ENCODE data around the gene TNNI2. TPM values are rescaled to one million over a fixed set of nuclear protein-coding genes. Genes with fewer than 3 reads are reported as not detected.

Gene TNNI2
- total and polyA plus RNA-seq, 10 of the 15 experiments (the other 5 are each of a cell fraction or from before 2014, with no cell fraction given), result 0.14 to 0.79 (median 0.37) TPM; not detected in 4

- TF ChIP-seq CUX1 (IDR thresholded peaks at IDR 0.05; ENCODE audit: insufficient replicate concordance, low read depth, low read length) (no peak), EED (IDR thresholded peaks at IDR 0.05; ENCODE audit: low read depth) (no peak)
Measured at GRCh38 chr11:1797391-1798125, 41.2 kb upstream of the TNNI2 start (continued).

- no TSS peak for BruUV-seq (replicated peaks)
- CTCF ChIA-PET, result no interaction called here
Measured at GRCh38 chr11:1803246-1803645, 35.5 kb upstream of the TNNI2 start.

More at GRCh38 chr11:1803246-1803645, 35.5 kb upstream of the TNNI2 start:
- ChIA-PET POLR2A (no interaction called here), RAD21 (ENCODE audit: unreplicated experiment) (no interaction called here), SMC1A (ENCODE audit: uncharacterized antibody, unreplicated experiment) (no interaction called here)
- DNase-seq (ENCODE audit: low read depth, low spot score), result no peak
- ATAC-seq, result no peak
- Histone ChIP-seq H3K4me2 (ENCODE audit: control insufficient read depth, insufficient read depth) (no peak overlapping the region), H4K20me1 (ENCODE audit: control insufficient read depth, insufficient read depth) (no peaks in the 10 kb centered on the region), H3K9me3 (replicated peaks; ENCODE audit: control insufficient read depth, insufficient read depth, low read length) (no peaks in the 10 kb centered on the region), H2AFZ (ENCODE audit: control insufficient read depth, low read depth, low read length) (no peak overlapping the region), H3K79me2 (ENCODE audit: control insufficient read depth, insufficient read depth, low read length) (no peaks in the 10 kb centered on the region), H3K4me1 (ENCODE audit: control insufficient read depth, insufficient read depth, low read length) (no peaks in the 10 kb centered on the region), H3K27ac (ENCODE audit: control insufficient read depth, insufficient read depth) (no peak overlapping the region), H3K9ac (ENCODE audit: control insufficient read depth, insufficient read depth, low read length) (no peak overlapping the region), H3K4me3 (no peak overlapping the region), H3K36me3 (ENCODE audit: control insufficient read depth in 2 of 2, insufficient read depth in 2 of 2, low read length in 1 of 2) (no peaks in the 10 kb centered on the region), H3K27me3 (replicated peaks in 1 of 2; ENCODE audit: control insufficient read depth in 2 of 2, insufficient read depth in 2 of 2, low read length in 1 of 2) (no peaks in the 10 kb centered on the region)
- no peak for TF ChIP-seq ZNF274 (IDR thresholded peaks at IDR 0.05; ENCODE audit: insufficient read depth, insufficient read length)
- TF ChIP-seq NBN (IDR thresholded peaks at IDR 0.05), result no peak
- TF ChIP-seq, protein P1, sequence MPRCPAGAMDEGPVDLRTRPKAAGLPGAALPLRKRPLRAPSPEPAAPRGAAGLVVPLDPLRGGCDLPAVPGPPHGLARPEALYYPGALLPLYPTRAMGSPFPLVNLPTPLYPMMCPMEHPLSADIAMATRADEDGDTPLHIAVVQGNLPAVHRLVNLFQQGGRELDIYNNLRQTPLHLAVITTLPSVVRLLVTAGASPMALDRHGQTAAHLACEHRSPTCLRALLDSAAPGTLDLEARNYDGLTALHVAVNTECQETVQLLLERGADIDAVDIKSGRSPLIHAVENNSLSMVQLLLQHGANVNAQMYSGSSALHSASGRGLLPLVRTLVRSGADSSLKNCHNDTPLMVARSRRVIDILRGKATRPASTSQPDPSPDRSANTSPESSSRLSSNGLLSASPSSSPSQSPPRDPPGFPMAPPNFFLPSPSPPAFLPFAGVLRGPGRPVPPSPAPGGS (IDR thresholded peaks at IDR 0.05; ENCODE audit: borderline replicate concordance, insufficient read depth, low read depth, low read length, poor library complexity, severe bottlenecking), result no peak
- TF ChIP-seq JUND (IDR thresholded peaks at IDR 0.05; ENCODE audit: low read depth, low read length), result no peak
- no peak for TF ChIP-seq EZH2 (IDR thresholded peaks at IDR 0.05; ENCODE audit: borderline replicate concordance, control insufficient read depth, low read depth, low read length)
- no peak for TF ChIP-seq HCFC1 (IDR thresholded peaks at IDR 0.05; ENCODE audit: low read length)
- TF ChIP-seq TCF3 (IDR thresholded peaks at IDR 0.05; ENCODE audit: borderline replicate concordance, insufficient read depth, low read depth, low read length), result no peak
- TF ChIP-seq POU2F2 (IDR thresholded peaks at IDR 0.05; ENCODE audit: borderline replicate concordance, low read depth, low read length), result no peak
- TF ChIP-seq, protein P2, sequence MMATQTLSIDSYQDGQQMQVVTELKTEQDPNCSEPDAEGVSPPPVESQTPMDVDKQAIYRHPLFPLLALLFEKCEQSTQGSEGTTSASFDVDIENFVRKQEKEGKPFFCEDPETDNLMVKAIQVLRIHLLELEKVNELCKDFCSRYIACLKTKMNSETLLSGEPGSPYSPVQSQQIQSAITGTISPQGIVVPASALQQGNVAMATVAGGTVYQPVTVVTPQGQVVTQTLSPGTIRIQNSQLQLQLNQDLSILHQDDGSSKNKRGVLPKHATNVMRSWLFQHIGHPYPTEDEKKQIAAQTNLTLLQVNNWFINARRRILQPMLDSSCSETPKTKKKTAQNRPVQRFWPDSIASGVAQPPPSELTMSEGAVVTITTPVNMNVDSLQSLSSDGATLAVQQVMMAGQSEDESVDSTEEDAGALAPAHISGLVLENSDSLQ (IDR thresholded peaks at IDR 0.05), result no peak
- no peak for TF ChIP-seq NR2F1 (conservative IDR thresholded peaks at IDR 0.05)
- intact Hi-C loops (cut with micrococcal nuclease; ENCODE audit: unreplicated experiment) (no loop called here), in situ Hi-C loops (cut with MboI) (no loop called here)
- no peak for FAIRE-seq
- 61% methylated on average over 20 of the region's 20 CpGs for WGBS (ENCODE audit: insufficient coverage, insufficient replicate concordance, low lambda C conversion rate, missing lambda C conversion rate)
